ENCODE data around the gene EPS8.

DNA sequence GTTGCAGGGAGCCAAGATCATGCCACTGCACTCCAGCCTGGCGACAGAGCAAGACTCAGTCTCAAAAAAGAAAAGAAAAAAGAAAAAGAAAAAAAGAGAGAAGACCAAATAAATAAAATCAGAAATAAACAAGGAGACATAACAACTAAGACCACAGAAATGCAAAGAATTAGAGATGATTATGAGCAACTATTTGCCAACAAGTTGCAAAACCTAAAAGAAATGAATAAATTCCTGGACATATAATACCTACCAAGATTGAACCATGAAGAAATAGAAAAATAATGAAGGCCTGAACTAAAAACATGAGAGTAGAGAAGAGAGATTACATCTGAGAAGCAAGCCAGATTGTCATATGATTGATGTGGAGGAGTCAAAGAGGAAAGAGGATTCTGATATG lies 17.6 kb upstream of the EPS8 start:
- TF ChIP-seq, protein P1, sequence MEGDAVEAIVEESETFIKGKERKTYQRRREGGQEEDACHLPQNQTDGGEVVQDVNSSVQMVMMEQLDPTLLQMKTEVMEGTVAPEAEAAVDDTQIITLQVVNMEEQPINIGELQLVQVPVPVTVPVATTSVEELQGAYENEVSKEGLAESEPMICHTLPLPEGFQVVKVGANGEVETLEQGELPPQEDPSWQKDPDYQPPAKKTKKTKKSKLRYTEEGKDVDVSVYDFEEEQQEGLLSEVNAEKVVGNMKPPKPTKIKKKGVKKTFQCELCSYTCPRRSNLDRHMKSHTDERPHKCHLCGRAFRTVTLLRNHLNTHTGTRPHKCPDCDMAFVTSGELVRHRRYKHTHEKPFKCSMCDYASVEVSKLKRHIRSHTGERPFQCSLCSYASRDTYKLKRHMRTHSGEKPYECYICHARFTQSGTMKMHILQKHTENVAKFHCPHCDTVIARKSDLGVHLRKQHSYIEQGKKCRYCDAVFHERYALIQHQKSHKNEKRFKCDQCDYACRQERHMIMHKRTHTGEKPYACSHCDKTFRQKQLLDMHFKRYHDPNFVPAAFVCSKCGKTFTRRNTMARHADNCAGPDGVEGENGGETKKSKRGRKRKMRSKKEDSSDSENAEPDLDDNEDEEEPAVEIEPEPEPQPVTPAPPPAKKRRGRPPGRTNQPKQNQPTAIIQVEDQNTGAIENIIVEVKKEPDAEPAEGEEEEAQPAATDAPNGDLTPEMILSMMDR (IDR thresholded peaks at IDR 0.05), result no peak
- TF ChIP-seq EZH2 (IDR thresholded peaks at IDR 0.05; ENCODE audit: borderline replicate concordance, insufficient read depth, low read depth, low read length, poor library complexity, severe bottlenecking), result no peak
